IPS-18a (cell line): Measurements from ENCODE around the gene COX7A2.
A peak's percentile ranks its signal among the peaks of the same experiment; 100 is the strongest.

Source experiments
- H3K27ac ChIP-seq: one replicate; pipeline ENCODE4 v1.5.1; 2013; ENCODE audit warnings: low read length
- H3K27me3 ChIP-seq: one replicate; pipeline ENCODE4 v1.6.1; 2013; ENCODE audit warnings: mild to moderate bottlenecking, low read length; ENCODE audit not compliant: control insufficient read depth, insufficient read depth
- H3K36me3 ChIP-seq: one replicate; pipeline ENCODE4 v1.6.1; 2013; ENCODE audit warnings: low read depth, low read length; ENCODE audit not compliant: control insufficient read depth
- H3K4me1 ChIP-seq: one replicate; pipeline ENCODE4 v1.6.1; 2013; ENCODE audit warnings: low read depth, low read length; ENCODE audit not compliant: control insufficient read depth
- H3K4me3 ChIP-seq: one replicate; pipeline ENCODE4 v1.5.1; 2013; ENCODE audit warnings: low read length
- H3K9ac ChIP-seq: one replicate; pipeline ENCODE4 v1.6.1; 2013; ENCODE audit warnings: mild to moderate bottlenecking, low read length, moderate library complexity
- H3K9me3 ChIP-seq: one replicate; pipeline ENCODE4 v1.6.1; 2013; ENCODE audit warnings: low read depth, low read length; ENCODE audit not compliant: control insufficient read depth

COX7A2 gene

DNA sequence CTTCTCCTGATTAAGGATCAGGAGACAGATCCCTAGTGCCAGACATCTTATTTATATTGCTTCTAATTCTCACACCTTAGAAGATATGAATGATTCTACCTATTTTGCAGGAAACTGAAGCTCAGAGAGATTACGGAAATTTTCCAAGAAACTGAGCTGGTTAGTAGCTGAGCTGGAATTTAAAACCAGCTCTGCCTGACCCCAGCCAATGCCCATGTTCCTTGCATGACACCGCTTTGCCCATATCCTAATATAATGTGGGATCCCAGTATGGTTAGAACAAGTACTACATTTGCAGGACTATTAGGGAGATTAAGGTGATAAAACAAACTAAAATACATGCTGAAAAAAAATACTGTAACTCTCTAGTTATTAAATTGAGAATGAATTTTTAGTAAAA, 39.1 kb upstream of the COX7A2 start:
- no peaks in the 10 kb centered on the region for H3K36me3 ChIP-seq
- no peak overlapping the region for H3K27ac ChIP-seq
- H3K9ac ChIP-seq, result no peak overlapping the region
- H3K4me1 ChIP-seq, result peaks cover 26% of the 10 kb centered on the region
- H3K4me3 ChIP-seq, result peak overlapping the region; percentile 92
- H3K27me3 ChIP-seq, result no peaks in the 10 kb centered on the region
- H3K9me3 ChIP-seq, result no peaks in the 10 kb centered on the region

- H3K4me3 ChIP-seq, result peak overlapping the region; percentile 31
- peak overlapping the region; percentile 0 for H3K27ac ChIP-seq
- H3K9me3 ChIP-seq, result no peaks in the 10 kb centered on the region
- no peaks in the 10 kb centered on the region for H3K27me3 ChIP-seq
- H3K36me3 ChIP-seq, result no peaks in the 10 kb centered on the region
- peak overlapping the region; percentile 32 for H3K9ac ChIP-seq
- peaks cover 27% of the 10 kb centered on the region for H3K4me1 ChIP-seq
Observed at GRCh38 chr6:75281653-75282052, 38.1 kb upstream of the COX7A2 start.

GRCh38 chr6:75280131-75280855, 36.7 kb upstream of the COX7A2 start:
- no peaks in the 10 kb centered on the region for H3K9me3 ChIP-seq
- peaks cover 37% of the 10 kb centered on the region for H3K4me1 ChIP-seq
- no peaks in the 10 kb centered on the region for H3K27me3 ChIP-seq
- no peak overlapping the region for H3K27ac ChIP-seq
- H3K4me3 ChIP-seq, result peak overlapping the region; percentile 16
- H3K36me3 ChIP-seq, result no peaks in the 10 kb centered on the region
- peak overlapping the region; percentile 38 for H3K9ac ChIP-seq

DNA sequence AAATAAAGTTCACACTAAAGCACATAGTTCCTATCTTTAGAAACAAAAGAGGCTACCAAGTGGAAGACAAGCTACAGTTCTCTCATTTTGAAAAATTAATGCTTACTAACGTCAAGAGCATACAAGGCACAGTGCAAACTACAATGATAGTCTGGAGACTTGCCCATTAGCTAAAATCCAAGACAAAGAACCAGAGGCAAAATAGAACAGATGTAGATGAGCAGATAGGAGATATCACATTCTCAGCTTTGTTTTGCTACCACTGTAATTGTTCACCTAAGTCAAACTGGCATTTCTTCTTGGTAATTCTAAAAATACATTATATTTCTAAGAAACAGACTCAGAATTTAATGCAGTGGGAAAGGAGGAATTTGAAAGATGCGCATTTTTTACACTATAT, 35.8 kb upstream of the COX7A2 start:
- H3K27me3 ChIP-seq, result no peaks in the 10 kb centered on the region
- peaks cover 37% of the 10 kb centered on the region for H3K4me1 ChIP-seq
- H3K9ac ChIP-seq, result peak overlapping the region; percentile 38
- no peaks in the 10 kb centered on the region for H3K9me3 ChIP-seq
- peak overlapping the region; percentile 23 for H3K27ac ChIP-seq
- no peak overlapping the region for H3K4me3 ChIP-seq
- H3K36me3 ChIP-seq, result no peaks in the 10 kb centered on the region

GRCh38 chr6:75278474-75279077, 35.0 kb upstream of the COX7A2 start:
- Histone ChIP-seq H3K9ac (no peak overlapping the region), H3K4me3 (no peak overlapping the region), H3K27me3 (no peaks in the 10 kb centered on the region), H3K4me1 (peaks cover 37% of the 10 kb centered on the region), H3K9me3 (no peaks in the 10 kb centered on the region), H3K36me3 (no peaks in the 10 kb centered on the region), H3K27ac (no peak overlapping the region)

DNA sequence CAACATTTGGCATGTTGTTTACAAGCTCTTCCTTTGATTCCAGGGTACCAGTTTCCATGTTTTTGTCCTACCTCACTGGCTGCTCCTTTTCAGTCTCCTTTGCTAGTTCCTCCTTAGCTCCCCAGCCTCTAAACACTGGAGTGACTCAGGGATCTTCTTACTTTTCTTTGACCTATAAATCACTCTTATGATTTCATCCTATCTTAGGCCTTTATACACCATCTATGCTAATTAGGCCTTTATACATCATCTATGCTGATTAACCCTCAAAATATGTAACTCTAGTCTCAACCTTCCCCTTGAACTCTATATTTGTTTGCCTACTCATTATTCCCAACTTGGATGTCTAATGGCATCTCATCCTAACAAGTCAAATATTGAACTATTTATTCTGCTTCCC, 31.5 kb upstream of the COX7A2 start:
- Histone ChIP-seq H3K36me3 (no peaks in the 10 kb centered on the region), H3K9me3 (peaks cover 8% of the 10 kb centered on the region), H3K9ac (no peak overlapping the region), H3K4me3 (no peak overlapping the region), H3K27me3 (no peaks in the 10 kb centered on the region), H3K4me1 (peaks cover 17% of the 10 kb centered on the region), H3K27ac (no peak overlapping the region)

DNA sequence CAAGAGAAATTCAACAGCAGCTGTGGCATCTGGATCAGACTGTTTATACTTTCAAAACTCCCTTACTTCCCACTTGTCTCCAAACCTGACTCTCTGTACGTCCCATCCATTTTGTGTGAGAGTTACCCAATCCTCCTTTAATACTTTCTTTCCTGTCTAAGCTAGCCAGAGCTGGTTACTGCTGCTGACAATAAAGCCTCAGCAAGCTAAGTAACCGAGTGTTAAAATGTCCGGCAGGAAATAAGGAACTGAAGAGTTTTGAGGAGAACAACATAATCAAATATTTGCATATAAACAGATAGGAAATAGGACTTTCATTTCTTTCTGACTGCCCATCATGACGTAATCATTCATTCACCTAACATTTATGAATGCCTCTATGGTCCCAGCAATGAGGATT, 29.4 kb upstream of the COX7A2 start:
- Histone ChIP-seq H3K9ac (no peak overlapping the region), H3K4me3 (no peak overlapping the region), H3K36me3 (no peaks in the 10 kb centered on the region), H3K4me1 (peaks cover 20% of the 10 kb centered on the region), H3K27me3 (no peaks in the 10 kb centered on the region), H3K9me3 (peaks cover 8% of the 10 kb centered on the region), H3K27ac (no peak overlapping the region)

DNA sequence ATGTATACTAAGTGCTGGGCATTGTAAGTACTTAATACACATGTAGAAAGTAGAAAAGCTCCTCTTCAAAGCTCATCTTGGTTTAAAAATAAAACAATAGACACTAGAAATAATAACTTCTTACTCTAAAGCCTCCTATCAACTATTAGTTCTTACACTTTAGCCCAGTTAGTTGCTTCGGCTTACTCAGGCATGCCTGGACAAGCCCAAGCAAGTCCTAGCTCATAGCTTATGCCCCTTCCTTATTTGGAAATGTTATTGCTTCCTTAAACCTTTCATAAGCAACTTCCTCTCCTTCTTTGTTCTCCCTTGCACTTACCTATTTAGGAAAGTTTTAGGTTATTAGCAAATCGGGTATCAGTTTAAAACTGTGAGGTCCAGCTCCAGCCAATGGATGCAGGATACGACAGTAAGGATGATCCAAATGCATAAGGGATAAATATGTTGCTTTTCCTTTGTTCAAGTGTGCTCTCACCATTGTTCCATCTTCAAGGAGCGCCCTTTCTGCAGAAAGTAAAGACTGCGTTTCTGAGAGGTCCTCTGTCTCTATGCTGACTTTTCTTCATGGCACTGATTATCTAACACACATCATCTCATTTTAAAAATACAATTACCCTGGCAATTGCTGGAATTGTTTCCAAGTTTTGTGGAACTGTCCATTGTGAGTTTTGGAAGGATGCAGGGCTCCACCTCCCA, 28.7 kb upstream of the COX7A2 start:
- Histone ChIP-seq H3K9me3 (peaks cover 8% of the 10 kb centered on the region), H3K27me3 (no peaks in the 10 kb centered on the region), H3K9ac (no peak overlapping the region), H3K4me1 (peaks cover 28% of the 10 kb centered on the region), H3K27ac (no peak overlapping the region), H3K36me3 (no peaks in the 10 kb centered on the region), H3K4me3 (no peak overlapping the region)

- Histone ChIP-seq H3K27ac (no peak overlapping the region), H3K36me3 (peaks cover 8% of the 10 kb centered on the region), H3K27me3 (no peaks in the 10 kb centered on the region), H3K4me3 (no peak overlapping the region), H3K9ac (no peak overlapping the region), H3K9me3 (peaks cover 8% of the 10 kb centered on the region), H3K4me1 (peaks cover 27% of the 10 kb centered on the region)
Observed at GRCh38 chr6:75268988-75269354, 25.4 kb upstream of the COX7A2 start.

DNA sequence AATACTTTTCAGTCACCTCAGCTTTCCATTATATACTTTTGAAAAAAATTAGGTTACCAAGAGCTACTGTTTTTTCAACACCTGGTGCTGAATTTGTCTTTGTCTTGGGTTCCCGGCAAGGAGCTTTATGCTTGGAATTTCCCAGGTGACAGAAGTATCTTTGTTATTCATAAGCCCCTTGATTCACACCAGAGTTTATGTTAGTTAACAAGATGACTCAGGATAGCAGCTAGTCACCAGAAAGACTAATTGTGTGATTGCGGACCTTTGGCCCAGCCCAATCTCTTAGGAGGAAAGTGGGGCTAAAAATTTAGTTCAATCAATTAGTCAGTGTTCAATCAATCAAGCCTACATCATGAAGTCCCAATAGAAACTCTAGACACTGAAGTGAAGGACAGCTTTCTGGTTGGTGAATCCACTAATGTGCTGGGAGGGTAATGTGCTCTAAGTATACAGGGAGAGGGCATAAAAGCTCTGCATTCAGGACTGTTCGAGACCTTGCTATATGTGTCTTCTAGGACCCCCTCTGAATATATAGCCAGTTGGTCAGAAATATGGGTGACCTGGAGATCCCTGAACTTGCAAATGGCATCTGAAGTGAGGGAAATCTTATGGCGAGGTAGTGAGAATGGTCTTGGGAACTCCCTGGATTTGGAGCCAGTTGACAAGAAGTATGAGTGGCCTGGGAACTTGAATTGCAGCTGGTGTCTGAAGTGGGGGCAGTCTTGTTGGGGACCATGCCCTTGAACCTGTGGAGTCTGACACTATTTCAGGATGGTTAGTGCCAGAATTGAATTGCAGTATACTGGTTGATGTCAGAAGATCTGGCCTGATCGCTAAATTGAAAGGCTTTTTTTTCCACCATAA, 24.8 kb upstream of the COX7A2 start:
- Histone ChIP-seq H3K9me3 (peaks cover 8% of the 10 kb centered on the region), H3K4me1 (peaks cover 27% of the 10 kb centered on the region), H3K4me3 (peak overlapping the region; percentile 45), H3K36me3 (peaks cover 14% of the 10 kb centered on the region), H3K27me3 (no peaks in the 10 kb centered on the region), H3K27ac (peak overlapping the region; percentile 87), H3K9ac (peak overlapping the region; percentile 63)

- Histone ChIP-seq H3K27ac (peak overlapping the region; percentile 49), H3K36me3 (peaks cover 19% of the 10 kb centered on the region), H3K27me3 (no peaks in the 10 kb centered on the region), H3K4me1 (peaks cover 27% of the 10 kb centered on the region), H3K9ac (peak overlapping the region; percentile 63), H3K9me3 (peaks cover 1% of the 10 kb centered on the region), H3K4me3 (peak overlapping the region; percentile 45)
Observed at GRCh38 chr6:75267461-75267860, 23.9 kb upstream of the COX7A2 start.
